GM12874 (cell line): ENCODE data around the gene MGMT.

Experiments
- CTCF ChIP-seq: IDR thresholded peaks from 2 replicates; pipeline ENCODE4 v1.5.1; 2011; ENCODE audit warnings: low read depth, mild to moderate bottlenecking, control low read depth, low read length, moderate library complexity; ENCODE audit not compliant: insufficient read depth

The MGMT gene

GRCh38 chr10:129774736-129775401, 307.8 kb downstream of the MGMT start:
- TF ChIP-seq CTCF: no peak

GRCh38 chr10:129775681-129776080, 308.6 kb downstream of the MGMT start:
- TF ChIP-seq CTCF: no peak

- TF ChIP-seq CTCF: no peak
Observed at GRCh38 chr10:129777687-129778086, 310.6 kb downstream of the MGMT start.

- no peak for TF ChIP-seq CTCF
Observed at GRCh38 chr10:129778571-129778970, 311.5 kb downstream of the MGMT start.

GRCh38 chr10:129779126-129780111, 312.4 kb downstream of the MGMT start:
- TF ChIP-seq CTCF: no peak

- no peak for TF ChIP-seq CTCF
Observed at GRCh38 chr10:129780198-129780597, 313.2 kb downstream of the MGMT start.
